SW480 (cell line): ENCODE results near the gene MLKL.

Experiments
- DNase-seq: peaks from one replicate; pipeline ENCODE4 v3.0.0-alpha.2; 2016; ENCODE audit warnings: low spot score

Gene MLKL

DNA sequence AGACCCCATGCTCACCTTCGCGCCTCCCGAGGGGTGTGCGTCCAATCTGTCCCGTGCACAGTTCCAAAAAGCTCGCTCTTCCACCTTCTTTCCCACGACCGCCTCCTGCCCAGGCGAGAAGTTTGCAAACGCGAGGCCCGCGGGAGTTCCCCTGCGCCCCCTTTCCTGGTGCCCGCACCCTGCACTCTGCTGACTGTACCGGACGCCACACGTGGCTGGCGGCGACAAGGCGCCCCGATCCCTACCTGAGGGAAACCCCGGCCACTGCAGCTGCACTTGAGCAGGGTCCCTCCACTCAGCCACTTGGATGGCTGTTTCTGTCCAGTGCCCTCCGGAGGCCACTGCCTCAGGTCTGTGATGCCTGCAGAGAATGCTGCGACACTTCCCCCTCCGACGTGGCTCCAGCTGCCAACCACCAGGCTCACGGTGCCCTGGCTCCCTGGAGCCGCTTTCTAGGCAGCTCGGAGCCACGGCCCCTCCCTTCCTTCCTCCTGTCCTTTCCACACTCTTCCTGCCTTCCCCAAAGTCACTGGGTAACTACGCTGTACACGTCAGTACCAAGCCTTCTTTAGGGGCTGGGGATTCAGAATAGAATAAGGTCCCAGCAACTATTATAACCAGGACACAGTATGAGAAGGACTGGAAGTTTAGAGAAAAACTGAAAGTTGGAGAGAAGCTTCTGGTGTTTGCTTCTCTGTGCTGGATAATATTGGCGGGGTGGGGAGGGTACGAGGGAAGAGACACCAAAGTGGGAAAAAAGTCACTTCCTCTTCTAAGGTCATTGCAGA lies at the start of gene MLKL:
Gene MLKL, minus strand, starts transcription at position 425 of the 788 bp plus-strand sequence. CDS start 5,105 bp downstream, outside the sequence.
- peak; percentile 63 for DNase-seq

DNA sequence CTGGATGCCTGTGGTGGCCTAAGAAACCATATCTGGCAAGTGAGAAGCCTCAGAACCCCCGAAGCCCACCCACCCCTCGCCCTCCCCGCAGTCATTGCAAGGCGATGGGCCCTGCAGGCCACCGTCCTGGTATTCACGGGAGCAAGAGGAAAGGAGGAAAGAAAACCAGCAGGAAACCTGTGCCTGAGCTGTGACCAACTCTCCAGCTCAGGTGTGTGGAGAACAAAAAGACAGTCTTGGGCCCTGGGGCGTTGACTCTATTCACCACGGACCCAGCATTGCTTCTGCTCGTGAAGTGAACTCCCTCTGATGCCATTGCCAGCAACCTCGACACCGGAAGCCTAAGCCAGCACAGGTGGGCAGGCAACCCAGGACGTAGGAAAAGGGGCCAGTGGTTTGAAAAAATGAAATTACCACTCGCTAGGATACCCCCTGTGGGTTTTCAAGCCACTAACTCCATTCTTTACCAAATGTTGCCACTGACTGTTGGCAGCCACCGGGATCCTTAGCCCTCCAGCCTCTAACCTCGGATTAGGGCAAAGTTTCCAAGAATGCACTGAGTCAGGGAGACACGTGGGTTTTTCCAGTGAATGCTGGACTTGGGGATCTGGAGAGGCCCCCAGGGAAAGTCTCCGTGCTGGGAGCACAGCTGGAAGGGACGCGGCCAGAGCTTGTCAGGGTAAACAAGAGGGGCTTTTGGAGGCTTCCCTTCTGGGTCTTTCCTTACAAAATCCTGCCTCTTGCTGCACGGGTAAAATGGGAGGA lies 48.8 kb upstream of the MLKL start:
- DNase-seq: no peak

DNA sequence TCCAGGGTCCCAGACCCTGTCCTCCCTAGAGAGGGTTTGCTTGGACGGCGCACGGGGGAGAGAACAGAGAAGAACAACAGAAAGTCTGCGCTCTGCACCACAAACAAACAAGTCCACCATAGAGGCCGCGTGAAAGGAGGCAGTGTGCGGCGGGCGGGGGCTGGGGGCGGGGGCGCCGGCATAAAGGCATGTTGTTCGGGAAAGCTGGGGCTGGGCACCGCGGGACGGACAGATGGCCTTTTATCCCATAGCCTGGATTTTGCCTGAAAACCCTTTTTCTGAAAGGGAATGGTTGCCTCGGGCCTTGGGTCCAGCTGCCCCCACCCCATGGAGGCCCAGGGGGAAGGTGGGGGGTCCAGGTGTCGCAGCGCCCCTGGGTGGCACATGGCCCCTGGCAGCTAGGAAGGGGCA lies 48.0 kb upstream of the MLKL start:
- DNase-seq: no peak

DNA sequence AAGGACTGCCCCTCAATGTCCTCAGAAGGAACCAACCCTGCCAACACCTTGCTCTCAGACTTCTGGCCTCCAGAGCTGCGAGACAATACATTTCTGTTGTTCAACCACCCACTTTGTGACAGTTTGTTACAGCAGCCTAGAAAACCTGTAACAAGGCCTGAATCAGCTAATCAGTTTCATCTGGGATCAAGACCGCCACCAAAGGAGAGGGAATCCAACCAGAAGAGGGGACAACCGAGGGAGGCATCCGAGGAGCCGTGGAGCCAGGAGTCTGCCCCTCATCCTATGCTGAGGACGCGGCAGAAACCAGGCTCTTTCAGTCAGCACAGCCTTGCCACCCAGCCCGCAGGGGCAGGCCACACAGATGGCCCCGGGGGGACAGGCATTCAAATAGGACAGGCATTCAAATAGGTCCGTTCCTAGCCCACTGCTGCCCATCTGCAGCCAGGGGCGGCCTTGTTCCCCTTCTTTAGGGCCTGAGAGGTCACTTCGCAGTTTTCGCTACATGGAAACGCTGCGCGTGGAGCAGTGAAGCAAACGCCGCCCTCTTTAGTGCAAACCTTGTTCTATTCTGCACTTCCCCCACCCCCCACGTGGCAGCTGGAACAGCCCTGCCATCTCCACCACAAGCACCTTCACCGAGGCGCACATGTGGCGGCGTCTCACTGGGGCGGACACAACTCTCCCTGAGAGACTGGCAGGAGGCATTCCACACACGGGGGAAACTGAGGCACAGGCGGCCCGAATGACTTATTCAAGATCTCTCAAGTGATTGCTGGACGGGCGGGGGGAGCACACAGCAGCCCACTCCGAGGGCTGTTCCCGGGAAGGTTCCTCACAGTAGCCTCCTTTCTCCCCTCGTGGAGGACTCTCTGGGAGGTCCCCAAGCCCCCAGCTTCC lies 47.3 kb upstream of the MLKL start:
- no peak for DNase-seq

DNA sequence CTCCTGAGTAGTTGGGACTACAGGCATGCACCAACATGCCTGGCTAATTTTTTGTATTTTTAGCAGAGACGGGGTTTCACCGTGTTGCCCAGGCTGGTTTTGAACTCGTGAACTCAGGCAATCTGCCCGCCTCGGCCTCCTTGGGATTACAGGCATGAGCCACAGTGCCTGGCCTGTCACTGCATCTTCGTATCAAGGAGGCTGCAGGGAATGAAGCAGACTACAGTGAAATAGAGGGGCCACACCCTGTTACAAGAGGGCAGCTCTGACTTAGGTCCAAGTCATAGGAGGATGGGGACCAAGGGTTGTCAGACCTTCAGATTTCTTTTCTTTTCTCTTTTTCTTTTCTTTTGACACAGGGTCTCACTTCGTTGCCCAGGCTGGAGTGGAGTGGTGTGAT lies 45.3 kb upstream of the MLKL start:
- no peak for DNase-seq

DNA sequence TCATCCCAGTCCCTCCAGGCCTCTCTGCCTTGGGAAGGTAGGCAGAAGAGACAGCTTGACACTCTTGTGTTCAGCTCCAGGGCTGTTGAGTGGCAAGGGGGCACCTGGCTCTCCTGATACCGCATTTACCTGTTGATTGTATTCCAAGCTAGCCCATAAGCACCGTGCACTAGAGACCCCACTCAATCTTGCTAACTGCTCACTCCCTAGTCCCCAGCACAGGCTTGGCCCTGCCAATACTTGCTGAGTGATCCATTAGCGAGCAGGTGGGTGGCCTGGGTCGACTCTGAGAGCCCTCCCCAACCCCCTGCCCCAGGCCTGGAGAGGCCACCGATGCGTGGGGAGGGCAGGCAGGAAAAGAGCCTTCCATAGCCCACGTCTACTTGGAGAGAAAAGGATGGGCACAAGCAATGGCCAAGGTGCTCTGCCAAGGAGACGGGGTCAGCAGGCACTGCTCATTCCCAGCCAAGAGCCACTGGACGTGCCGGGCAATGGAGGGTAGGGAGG lies 44.5 kb upstream of the MLKL start:
- no peak for DNase-seq

DNA sequence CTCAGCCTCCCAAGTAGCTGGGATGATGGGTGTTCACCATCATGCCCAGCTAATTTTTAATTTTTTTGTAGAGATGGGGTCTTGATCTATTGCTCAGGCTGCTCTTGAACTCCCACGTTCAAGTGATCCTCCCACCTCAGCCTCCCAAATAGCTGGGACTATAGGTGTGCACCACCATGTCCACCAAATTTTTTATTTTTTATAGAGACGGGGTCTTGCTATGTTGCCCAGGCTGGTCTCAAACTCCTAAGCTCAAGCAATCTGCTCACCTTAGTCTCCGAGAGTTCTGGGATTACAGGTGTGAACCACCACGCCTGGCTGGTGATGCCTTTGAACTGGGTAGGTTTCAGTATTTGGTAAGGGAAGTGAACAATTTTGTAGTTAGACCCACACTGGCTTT lies 43.9 kb upstream of the MLKL start:
- DNase-seq: no peak

DNA sequence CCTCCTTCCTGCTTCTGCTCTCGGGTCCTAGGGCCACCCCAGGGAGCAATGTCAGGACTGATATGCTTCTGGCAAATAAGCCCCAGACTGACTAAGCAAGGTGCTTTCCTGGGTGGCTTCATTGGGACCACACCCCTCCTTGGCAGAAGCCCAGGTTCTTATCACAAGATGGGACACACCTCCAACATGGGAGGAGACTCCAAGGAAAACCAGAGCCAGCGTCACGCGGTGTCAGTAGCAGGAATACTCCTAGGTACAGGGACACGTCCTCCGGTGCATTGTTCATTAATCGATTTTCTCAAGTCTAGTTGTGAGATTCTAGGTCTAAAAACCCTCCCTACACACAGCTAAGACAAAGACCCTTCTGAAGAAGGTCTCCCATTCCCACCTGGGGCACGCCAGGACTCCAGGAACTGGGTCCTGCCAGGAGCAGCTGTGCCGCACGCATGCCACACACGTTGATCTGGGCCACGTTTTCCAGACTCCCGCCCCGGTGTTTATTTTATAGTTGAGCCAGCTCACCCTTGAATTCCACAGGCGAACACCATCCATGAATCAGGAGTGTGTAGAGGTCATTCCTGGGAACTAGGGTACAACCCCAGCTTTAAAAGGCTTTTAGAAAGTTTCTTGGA lies 43.1 kb upstream of the MLKL start:
- DNase-seq: peak; percentile 83

DNA sequence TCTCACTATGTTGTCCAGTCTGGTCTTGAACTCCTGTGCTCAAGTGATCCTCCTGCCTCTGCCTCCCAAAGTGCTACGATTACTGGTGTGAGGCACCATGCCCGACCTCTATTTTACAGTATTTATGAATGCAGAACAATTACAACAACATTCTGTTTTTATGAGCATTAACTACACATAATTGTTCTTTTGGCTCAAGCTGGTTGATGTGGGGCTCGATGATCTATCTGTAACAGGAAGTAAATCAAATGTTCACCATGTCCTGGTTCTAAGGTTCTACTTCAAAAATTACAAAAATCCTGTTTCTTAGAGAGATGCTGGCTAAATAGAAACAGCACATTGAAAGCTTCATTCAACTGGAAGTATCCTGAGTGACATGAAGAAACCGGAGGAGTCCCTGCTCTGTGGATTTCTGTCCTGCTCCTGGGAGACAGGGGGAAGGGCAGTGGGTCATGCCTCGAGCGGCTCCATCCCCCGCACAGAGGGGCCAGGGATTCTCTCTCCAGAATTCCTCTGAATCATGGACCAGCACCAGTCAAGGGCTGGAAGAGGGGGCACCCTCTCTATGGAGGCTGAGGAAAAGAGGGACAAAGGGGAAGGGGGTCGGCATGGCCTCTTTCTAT lies 42.5 kb upstream of the MLKL start:
- no peak for DNase-seq

DNA sequence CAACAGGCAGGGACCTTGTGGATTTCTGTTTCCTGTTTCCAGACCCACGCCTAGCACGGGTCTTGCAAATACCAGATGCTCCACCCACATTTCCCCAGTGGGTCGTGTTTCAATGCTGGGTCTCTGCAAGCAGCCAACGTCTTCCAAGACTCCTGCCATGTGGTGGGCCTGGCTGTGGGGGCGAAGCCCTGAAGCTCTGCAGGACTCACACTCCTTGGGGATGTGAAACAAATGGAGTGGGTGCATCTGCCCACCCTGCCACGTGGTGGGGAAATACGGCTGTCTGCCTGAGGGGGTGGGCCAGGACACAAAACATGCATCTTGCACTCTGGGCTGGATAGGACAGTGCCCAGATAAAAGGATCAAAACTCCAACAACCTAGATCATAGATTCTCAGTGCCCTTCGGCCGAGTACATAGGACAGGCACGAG lies 41.4 kb upstream of the MLKL start:
- DNase-seq: no peak

DNA sequence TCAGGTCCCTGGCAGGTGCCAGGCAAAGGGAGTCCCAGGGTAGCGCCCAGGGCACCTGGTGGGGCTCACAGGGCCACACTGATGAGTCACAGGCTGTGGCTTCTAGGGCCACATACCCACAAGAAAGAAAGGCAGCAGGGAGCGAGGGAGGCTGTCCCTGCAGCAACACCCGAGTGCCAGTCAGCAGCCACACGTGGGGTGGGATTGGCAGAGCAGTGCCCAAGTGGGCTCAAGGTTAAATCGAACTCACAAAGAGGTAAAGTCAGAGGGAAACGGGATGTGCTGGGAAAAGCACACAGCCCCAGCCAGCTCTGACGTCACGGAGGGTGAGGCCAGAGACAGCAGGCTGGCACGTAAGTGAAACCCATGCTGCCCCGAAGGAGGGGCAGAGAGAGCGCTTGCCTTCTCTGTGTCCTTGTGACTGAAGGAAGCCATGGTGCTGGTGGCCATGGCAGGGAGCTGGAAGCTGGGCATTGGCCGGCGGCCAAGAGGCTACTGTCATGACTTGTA lies 40.2 kb upstream of the MLKL start:
- peak; percentile 83 for DNase-seq

DNA sequence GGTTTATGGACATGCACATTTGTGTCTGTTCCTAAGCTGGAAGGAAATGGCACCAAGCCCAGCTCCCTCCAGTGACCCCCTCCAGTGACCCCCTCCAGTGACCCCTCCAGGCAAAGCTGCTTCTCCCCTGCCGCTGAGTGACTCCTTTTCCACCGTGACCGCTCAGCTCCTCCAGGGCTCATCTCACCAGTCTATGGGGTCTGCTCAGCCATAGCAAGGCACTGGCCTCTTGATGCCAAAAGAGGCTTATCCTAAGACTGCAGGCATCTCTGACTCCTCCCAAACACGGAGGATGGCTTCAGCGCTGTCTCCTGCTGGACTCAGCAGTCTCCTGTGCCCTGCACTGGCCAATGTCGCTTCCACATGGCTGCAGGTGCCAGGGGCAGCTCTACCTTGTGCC lies 38.6 kb upstream of the MLKL start:
- DNase-seq: no peak

DNA sequence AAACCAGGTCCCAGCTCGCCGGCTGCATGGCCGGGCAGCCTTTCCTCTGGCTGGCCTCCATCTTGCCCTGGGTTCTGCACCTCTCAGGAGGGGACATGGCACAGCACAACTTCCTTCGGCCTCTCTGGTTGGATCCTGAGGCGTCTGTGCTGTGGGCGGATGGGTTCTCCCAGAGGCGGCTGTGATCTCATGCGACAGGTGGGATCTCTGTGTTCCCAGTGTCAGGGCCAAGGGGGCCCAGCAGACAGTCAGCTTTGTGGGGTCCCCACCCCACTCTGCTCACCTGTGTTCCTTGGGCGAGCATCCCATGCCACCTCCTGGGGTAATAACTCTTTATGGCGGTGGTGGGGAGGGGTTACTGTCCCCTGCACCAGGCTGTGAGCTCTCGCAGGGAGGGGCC lies 38.2 kb upstream of the MLKL start:
- no peak for DNase-seq

DNA sequence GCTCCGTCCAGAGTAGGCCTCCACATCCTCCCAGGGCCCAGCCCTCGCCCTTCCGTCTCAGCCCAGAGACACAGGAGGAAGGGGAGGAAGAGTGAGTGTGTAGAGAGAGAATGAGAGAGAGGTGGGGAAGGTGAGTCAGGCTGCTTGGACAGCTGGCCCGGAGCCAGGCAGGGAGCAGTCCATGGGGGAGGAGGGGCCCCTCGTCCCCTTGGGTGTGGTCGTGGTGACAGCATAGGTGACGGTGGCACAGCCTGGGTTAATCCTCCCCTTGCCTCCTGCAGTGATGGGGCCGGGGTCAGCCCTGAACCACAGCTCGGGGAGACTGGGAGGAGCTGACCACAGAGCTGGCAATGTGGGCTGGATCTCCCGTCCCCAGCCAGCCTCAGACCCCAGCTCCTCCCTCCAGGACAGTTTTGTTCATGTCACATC lies 37.5 kb upstream of the MLKL start:
- DNase-seq: peak; percentile 70

DNA sequence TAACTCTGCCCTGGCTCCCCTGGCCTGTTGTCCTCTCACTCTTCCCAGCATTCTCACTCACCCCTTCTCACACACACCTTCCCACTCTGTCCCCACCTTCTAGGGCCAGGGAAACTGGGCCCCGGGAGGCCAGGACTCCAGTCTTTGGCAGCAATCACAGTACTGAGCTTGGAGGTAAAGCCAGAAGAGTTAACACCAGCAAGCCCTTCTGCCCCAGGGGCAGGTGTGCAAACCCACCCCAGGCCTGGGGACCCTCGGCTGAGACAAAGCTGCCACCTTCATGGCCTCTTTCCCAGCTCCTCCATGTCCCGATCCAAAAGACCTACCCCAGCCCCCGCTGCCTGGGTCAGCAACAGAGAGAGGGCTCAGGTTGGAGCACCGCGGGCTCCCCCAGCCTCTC lies 36.9 kb upstream of the MLKL start:
- DNase-seq: no peak

DNA sequence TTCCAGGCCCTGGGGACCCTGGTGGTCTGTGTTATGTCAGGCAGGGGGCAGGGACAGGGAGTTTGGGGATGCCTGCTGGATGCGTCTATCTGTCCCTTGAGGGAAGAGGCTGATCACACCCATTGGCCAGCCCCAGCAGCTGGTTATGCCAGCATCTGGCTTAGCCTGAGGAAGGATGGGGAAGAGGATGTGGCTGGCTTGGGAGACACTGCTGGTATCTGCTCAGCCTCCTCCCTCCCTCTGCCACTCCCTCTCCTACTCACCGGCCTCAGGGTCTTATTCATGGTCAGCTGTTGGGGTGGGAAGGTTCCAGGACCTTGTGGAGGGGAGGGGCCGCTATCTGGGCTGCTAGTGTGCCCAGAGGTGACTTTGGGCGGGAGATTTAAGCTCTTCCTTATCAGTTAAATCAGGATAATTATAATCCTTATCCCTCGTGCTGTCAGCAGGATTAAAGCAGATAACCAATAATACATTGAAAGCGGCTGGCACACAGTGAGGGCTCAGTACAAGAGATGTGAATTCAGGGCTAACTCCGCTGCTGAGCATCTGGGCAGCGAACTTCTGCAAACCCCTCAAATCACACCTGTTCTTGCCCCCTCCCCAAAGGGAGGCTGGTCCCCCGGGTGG lies 36.0 kb upstream of the MLKL start:
- no peak for DNase-seq

DNA sequence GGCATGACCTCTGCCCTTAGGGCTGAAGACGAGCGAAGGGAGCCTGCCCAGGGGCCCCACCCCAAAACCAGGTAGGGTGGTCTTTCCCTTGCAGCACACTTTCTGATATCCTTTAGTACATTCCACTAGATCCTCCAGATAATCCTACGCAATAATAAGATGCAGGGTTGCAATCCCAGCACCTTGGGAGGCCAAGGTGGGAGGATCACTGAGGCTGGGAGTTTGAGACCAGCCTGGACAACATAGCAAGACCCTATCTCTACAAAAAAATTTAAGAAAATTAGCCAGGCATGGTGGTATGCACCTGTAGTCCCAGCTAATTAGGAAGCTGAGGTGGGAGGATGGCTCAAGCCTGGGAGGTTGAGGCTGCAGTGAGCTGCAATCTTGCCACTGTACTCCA lies 34.9 kb upstream of the MLKL start:
- no peak for DNase-seq

DNA sequence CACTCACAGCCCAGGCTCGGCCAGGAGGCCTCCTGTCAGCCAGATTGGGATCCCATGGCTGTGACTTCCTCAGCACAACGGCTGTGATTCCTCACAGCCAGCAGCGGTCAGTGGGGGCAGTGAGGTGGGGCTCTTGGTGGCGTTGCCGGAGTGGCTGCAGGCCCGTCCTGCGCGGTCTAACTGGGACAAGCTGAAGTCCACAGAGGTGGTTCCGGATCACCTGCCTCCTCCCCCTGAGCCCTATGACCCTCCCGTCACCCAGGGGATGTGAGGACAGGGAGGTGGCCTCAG lies 34.4 kb upstream of the MLKL start:
- DNase-seq: no peak

DNA sequence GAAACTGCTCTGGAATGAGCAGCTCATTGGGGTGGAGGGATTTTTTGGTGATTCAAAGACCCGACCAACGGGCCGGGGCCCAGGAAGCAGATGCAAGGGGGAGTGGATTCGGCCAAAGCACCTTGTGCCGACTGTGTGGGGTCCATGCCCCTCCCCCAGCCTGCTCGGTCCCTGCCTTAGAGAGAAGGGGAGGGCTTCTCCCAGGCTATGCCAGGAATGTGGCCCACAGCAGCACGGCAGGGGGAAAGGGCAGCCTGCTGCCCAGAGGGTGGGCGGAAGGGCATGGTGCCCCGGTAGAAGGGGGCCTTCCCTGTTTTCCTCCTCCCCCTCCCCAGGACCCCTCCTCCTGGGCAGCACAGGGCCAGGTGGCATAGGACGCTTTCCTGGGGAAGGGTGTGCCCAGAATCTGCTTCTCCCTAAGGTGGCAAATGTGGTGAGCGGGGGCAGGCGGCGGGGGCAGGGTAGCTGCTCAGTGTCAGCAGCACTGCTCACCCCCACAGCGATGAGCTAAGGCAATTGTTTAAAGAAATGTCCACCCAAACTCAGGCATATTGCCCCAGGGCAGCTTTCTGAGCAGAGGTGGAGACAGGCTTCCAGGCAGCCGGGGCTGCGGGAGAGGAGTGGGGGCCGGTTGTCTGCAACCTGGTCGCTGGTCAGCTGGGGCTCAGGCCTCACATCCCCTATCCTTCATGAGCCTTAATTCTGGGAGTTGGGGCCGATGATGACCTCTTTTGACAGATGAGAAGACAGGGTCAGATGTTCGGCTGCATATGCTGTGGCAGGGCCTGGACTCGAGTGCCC lies 33.9 kb upstream of the MLKL start:
- DNase-seq: no peak
